HG02943 (cell line): ENCODE measurements around the gene NCBP3.
"Not testable (repeated sequence)": the region's sequence is repeated elsewhere in the genome, so short reads cannot be mapped to it uniquely, and the experiment has no call there.

ENCODE experiments used
- ATAC-seq: cut with Tn5 transposase; IDR thresholded peaks from one replicate; pipeline ENCODE4 v1.9.1; 2021; ENCODE audit warnings: mild to moderate bottlenecking, low read depth, moderate library complexity; ENCODE audit not compliant: unreplicated experiment

Gene NCBP3

DNA sequence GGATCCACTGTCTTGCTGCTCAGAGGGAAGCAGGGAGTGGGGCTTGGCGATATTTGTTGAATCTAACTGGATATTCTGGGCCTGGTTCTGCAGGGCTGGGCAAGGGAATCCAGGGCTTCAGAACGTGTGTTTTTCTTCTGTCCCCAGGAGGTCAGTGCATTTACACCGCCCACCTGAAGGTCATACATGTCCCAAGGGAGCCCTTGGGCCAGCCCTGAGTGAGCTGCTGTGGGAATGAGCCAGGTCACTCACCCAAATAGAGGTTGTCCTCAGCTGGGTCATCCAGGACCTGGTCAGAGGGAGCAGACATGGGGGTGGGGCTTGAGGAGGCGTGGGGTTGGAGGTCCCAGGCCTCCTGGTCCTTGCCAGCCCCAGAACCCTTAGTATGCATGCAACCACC is 36.2 kb upstream of the NCBP3 start:
- no peak for ATAC-seq

DNA sequence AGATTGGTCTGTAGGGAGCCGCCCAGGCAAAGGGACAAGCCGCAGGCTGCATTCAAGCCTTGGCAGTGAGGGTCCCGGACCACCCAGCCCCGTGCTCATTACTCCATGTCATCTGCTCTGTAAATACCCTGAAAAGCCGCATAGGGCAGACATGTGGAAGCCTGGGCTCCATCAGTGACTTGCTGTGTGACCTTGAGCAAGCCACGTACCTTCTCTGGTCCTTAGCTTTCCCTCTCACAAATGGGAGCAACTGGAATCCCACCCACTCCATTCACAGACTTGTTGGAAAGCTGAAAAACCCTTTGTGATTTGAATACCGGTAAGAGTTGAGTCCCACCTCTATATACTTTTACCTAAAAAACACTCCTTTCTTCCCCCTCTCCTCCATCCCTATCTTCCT is 34.9 kb upstream of the NCBP3 start:
- ATAC-seq: no peak

DNA sequence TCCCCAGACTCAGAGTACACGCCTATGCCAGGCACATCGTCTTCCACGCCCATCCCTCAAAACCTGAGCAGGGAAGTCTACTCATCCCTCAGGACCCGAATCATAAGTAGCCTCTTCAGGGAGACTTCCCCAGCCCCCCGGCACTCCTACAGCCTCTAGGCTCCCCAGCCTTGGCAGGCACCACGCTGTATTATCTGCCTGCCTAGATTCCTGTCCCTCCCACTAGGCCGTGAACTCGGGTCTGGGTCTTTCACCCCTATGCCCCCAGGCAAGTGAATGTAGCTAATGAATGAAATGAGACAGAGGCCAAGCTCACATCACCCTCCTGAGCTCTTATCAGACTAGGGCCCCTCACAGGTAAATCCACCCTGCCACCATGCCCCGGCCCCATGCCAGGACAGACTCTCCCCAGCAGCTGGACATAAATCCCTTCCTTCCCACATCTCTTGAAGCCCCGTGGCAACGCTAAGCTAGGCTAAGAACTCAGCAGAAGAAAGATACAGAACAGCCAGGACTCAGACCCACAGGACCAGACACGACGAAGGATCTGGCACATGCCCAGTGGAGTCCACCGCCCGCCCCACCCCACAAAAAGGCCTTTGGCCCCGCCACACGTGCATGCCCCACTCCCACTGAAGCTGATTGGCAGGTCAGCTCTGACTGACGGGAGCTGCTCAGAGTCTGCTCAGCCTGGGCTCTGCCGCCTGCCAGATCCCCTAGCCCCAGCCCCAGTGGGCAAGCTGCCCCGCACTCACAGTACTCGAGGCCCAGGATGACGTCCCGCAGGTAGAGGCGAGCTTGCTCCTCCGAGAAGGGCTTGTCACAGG is 33.8 kb upstream of the NCBP3 start:
- no peak for ATAC-seq

DNA sequence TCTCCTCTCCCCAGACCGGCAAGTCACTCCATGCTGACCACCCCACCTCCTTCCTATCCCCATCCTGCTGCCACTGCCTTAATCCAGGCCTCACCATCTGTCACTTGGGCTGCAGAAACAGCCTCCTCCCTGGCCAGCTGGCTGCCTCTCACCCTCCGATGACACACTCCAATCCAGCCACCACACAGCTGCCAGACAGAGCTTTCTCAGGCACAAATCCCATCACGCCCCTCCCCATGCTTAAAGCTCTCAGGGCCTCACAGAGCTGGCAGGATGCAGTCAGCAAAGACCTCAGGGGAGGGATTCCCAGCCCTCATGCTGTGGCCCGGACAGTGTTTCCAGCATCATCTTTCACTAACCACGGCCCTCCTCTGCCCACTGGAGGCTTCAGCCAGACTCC is 33.1 kb upstream of the NCBP3 start:
- ATAC-seq: no peak

DNA sequence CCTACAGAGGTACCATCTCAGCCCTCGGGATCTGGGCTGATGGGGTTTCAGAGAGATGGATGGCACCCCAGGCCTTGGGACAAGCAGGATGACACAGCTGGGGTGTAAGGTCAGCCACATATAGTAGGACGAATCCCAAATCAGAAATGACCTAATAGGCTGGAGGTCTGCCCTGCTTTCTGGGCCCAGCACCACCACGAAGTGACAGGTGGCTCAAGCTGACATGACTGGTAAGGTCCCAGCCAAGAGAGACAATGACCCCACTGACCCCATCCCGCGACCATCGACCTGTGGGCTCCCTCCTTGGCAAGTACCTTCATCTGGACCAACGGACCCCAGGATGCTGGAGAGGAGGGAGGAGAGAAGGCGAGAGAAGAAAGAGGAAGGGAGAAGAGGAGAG is 31.2 kb upstream of the NCBP3 start:
- no peak for ATAC-seq

- ATAC-seq: no peak
These were observed 29.3 kb upstream of the NCBP3 start for GRCh38 chr17:3875317-3875716.

- no peak for ATAC-seq
These were observed 27.8 kb upstream of the NCBP3 start for GRCh38 chr17:3873862-3874261.

GRCh38 chr17:3870871-3871306 is 24.8 kb upstream of the NCBP3 start:
- ATAC-seq: no peak

GRCh38 chr17:3867606-3868005 is 21.6 kb upstream of the NCBP3 start:
- no peak for ATAC-seq

GRCh38 chr17:3867106-3867505 is 21.1 kb upstream of the NCBP3 start:
- ATAC-seq: no peak

- ATAC-seq: no peak
These were observed 20.2 kb upstream of the NCBP3 start for GRCh38 chr17:3866276-3866675.

DNA sequence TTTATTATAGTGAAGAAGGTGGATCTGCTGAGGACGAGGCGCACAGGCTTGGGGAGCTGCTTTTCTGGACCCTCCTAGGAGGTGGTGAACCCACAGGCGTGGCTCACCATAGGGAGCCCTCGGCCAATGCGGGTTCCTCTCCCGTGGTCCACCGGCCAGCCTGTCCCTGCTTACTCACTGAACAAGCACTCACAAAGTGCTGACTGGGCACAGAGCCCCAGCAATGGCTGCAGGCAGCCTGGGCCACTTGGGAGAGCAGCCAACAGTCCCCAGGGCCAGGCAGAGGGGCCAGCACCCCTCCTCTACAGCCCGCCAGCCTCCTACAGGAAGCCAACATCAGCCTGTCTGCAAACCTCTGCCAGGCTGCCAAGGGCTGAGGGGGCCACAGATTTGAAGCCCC is 19.1 kb upstream of the NCBP3 start:
- no peak for ATAC-seq

DNA sequence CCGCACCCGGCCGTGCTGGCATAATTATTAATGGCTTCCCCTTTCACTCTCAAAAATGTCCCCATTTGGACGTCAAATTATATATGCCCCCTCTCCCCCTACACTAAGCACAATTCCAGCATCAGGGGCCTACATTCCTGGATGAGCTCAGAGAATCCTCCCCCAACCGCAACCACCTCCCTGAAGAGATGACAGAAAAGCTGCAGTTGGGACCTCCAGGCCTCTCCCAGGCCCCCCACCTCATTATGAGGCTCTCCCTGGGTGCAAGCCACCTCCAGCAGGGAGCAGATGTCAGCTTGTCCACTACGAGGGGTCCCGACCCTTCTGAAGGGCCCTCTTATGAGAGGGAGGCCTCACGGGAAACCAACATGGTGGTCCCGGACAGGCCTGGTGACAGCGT is 18.5 kb upstream of the NCBP3 start:
- no peak for ATAC-seq

- no peak for ATAC-seq
These were observed 16.0 kb upstream of the NCBP3 start for GRCh38 chr17:3861761-3862681.

DNA sequence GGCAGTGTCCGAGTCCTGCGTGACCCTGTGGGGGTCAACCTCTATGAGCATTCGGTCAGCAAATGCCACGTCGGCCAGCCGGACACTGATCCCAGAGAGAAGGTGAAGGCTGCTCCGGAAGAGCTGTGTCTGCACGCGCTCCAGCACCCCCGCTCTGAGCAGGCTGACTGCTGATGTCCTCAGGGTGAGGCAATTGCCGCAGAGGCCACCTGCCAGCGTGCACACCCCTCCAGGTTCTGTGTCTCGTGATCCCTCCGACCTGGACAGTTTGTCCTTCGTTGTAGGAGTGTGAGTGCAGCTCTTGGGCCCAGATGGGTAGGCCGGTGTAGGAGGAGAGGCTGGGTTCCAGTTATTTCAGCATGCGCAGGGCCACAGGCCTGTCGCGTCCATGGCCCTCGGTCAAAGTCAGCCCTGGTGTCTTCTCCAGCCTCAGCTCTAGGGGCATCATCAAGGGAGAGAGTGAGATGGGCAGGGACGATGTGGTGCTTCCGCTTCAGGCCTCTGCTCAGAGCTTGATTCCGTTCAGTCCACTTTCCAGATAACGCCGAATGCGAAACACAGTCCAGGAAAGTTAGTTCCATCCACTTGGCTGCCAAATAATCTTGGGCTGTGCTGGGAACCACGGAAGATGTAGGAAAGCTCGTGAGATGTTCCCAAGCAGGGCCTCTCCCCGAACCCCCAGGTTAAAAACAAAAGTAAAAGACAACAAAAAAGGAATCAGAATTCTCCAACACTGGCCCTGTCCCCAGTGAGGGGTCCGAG is 15.1 kb upstream of the NCBP3 start:
- ATAC-seq: no peak

DNA sequence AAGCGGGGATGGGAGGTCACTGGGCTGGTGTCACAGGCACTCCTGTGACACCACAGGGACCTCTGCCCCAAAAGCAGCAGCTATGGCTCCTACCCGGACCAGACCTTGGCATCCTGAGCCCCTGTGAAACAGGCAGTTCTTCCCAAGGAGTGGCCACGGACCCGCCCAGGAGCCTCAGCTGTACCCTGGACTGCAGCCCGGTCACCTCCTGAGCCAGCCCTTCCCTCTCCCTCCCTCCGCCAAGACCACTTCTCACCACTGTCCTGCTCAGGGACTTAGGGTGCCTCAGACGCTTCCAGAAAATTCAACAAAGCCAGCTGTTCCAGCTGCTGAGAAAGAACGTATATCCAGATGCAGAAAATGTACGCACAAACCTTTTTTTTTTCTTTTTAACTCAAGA is 13.9 kb upstream of the NCBP3 start:
- no peak for ATAC-seq

DNA sequence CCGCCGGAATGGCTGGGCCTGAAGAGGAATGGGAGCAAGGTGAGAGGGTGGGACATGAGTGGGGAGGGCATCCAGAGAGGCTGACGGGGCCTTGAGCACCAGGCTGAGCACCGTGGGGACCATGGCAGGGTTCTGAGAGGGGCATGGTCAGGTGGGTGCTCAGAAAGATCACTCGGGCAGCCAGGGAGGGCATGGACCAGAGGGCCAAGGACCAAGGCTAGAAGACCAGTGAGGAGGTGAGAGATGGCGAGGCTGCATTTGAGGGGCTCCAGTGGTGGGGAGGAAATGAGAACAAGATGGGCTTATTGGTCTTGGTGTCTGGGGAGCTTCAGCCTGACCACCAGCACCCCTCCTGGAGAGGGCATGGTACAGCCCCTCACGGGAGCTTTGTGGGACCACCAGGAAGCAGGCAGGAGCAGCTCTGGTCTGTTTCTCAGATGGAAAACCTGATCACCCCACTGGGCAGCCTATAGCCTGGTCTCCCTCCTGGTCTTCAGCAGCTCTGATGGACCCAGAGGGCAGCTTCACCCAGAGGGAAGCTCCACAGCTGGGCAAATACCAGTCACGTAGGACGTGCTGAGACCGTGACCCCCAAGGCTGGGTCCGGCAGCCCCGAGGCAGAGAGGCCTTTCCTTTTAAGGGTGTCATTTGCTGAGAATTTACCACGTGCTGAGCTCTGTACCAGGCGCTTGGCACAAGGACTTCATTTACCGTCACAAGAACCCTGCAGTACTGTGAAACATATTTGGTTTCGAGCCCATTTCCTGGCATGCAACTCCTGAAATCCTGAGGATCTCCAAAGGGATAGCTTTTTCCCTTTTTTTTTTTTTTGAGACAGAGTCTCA is 11.4 kb upstream of the NCBP3 start:
- no peak for ATAC-seq

DNA sequence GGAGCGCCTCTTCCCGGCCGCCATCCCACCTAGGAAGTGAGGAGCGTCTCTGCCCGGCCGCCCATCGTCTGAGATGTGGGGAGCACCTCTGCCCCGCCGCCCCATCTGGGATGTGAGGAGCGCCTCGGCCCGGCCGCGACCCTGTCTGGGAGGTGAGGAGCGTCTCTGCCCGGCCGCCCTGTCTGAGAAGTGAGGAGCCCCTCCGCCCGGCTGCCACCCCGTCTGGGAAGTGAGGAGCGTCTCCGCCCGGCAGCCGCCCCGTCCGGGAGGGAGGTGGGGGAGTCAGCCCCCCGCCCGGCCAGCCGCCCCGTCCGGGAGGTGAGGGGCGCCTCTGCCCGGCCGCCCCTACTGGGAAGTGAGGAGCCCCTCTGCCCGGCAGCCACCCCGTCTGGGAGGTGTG is 8.2 kb upstream of the NCBP3 start:
- not testable (repeated sequence) for ATAC-seq

DNA sequence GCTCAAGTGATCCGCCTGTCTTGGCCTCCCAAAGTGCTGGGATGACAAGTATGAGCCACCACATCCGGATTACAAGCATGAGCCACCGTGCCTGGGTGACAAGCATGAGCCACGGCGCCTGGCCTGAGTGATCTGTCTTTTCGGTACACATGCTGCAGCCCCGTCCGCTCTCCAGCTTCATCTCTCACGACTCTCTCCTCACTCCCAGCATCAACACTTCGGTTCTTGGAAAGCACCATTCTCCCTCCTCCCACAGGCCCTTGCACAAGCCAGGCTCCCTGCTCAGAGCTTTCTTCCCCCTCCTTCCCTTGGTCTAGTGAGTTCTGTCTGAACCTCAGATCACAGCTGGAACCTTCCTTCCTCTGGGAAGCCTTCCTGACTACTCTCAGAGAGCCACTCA is 6.5 kb upstream of the NCBP3 start:
- ATAC-seq: no peak

- ATAC-seq: no peak
These were observed 5.5 kb upstream of the NCBP3 start for GRCh38 chr17:3851461-3852100.
